ENCODE results near the gene IFITM2. TPM values are rescaled to one million over a fixed set of nuclear protein-coding genes. Genes with fewer than 3 reads are reported as not detected.

IFITM2 gene
- polyA plus RNA-seq, 1 of the 3 experiments (the other 2 are of a cell fraction) = 518 TPM

DNA sequence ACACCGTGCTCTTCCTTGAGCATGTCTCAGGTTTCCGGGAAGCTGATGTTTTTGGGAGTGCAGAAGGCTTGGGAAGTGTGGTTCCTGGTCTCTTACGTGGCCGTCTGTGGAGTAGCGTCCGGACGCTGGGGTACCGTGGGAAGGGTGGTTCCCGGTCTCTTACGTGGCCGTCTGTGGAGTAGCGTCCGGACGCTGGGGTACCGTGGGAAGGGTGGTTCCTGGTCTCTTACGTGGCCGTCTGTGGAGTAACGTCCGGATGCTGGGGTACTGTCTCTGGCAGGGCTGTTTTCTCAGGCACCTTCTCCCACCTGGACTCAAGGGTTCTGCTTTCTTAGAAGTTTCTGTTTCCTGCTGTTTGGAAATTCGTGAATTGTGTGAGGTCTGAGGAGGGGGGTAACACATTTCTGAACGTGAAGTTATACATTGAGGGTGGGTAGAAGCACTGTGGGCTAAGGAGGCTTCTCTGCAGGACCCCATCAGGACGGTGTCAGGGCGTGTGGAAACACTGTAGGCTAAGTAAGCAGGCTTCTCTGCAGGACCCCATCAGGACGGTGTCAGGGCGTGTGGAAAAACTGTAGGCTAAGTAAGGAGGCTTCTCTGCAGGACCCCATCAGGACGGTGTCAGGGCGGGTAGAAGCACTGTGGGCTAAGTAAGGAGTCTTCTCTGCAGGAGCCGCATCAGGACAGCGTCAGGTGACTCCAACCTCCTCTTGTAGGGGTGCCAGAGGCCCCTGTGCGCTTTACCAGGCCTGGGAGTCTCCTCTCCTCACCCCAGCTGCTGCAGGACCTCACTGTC lies 18.4 kb downstream of the IFITM2 start:
- Histone ChIP-seq H3K4me1 (ENCODE audit: control insufficient read depth in 1 of 2, insufficient read depth in 2 of 2, low read depth in 1 of 2, low read length in 1 of 2) (no peaks in the 10 kb centered on the region; a peak in 1 of 4 replicates), H3K79me2 (ENCODE audit: insufficient read depth) (no peaks in the 10 kb centered on the region), H3K27me3 (ENCODE audit: insufficient read depth) (no peaks in the 10 kb centered on the region), H3K27ac (ENCODE audit: low read depth in 2 of 2, low read length in 1 of 2) (no peak overlapping the region), H2AFZ (ENCODE audit: low read depth) (no peak overlapping the region), H3F3A (replicated peaks; ENCODE audit: insufficient read depth) (no peaks in the 10 kb centered on the region), H3K36me3 (replicated peaks in 1 of 2; ENCODE audit: control insufficient read depth in 1 of 2, insufficient read depth in 2 of 2, low read length in 1 of 2) (no peaks in the 10 kb centered on the region), H4K20me1 (ENCODE audit: insufficient read depth) (no peaks in the 10 kb centered on the region), H3K4me3 (ENCODE audit: low read depth in 2 of 2, low read length in 1 of 2) (no peak overlapping the region), H3K4me2 (no peak overlapping the region), H3K9me2 (no peaks in the 10 kb centered on the region), H3K9ac (no peak overlapping the region), H3K9me3 (no peaks in the 10 kb centered on the region)
- POLR2A ChIA-PET = no interaction called here
- CTCF ChIA-PET = interaction anchor here (1.3 kb wide), 1 partner anchor 21 kb away, joined by 4 read pairs; no protein-coding TSS in a partner anchor
- no peak for DNase-seq
- TF ChIP-seq TEAD4 (IDR thresholded peaks at IDR 0.05; ENCODE audit: borderline replicate concordance, insufficient read depth) = no peak
- TF ChIP-seq USF1 (IDR thresholded peaks at IDR 0.05; ENCODE audit: borderline replicate concordance, low read depth) = no peak
- no peak for TF ChIP-seq TAF1 (IDR thresholded peaks at IDR 0.05; ENCODE audit: borderline replicate concordance, low read depth, low read length)
- no peak for TF ChIP-seq MAX (IDR thresholded peaks at IDR 0.05; ENCODE audit: low read depth)
- TF ChIP-seq RXRA (IDR thresholded peaks at IDR 0.05; ENCODE audit: borderline replicate concordance, low read depth) = no peak
- TF ChIP-seq NFIC (IDR thresholded peaks at IDR 0.05; ENCODE audit: borderline replicate concordance) = no peak
- TF ChIP-seq IRF3 (IDR thresholded peaks at IDR 0.05; ENCODE audit: low read depth, low read length) = no peak
- no peak for TF ChIP-seq FOXM1 (IDR thresholded peaks at IDR 0.05; ENCODE audit: low read depth)
- no peak for TF ChIP-seq MEF2A (IDR thresholded peaks at IDR 0.05; ENCODE audit: borderline replicate concordance, low read depth)
- TF ChIP-seq RFX5 (IDR thresholded peaks at IDR 0.05; ENCODE audit: low read length) = no peak
- WGBS (ENCODE audit: low lambda C conversion rate) = 88% methylated on average over 26 of the region's 30 CpGs

DNA sequence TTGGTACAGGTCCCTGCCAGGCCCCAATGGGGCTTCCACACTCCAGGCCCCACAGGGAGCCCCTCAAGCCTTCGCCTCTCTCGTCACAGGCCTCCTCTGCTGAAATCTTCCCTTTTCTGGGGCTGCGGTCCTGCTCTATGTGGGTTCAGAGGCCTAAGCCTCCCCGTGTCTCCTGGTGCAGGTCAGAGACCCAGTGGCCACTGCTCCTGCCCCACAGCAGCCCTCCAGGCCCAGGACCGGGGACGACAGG lies 18.9 kb downstream of the IFITM2 start:
- H3K9me2 ChIP-seq = no peaks in the 10 kb centered on the region
- no peak overlapping the region for H2AFZ ChIP-seq (ENCODE audit: low read depth)
- H3K9me3 ChIP-seq = no peaks in the 10 kb centered on the region
- no peak overlapping the region for H3K9ac ChIP-seq
- H3K36me3 ChIP-seq (replicated peaks in 1 of 2; ENCODE audit: control insufficient read depth in 1 of 2, insufficient read depth in 2 of 2, low read length in 1 of 2) = no peaks in the 10 kb centered on the region
- peak; percentile 6 for DNase-seq
- TF ChIP-seq NRF1 (IDR thresholded peaks at IDR 0.05; ENCODE audit: low read depth, low read length) (no peak), MEF2A (IDR thresholded peaks at IDR 0.05; ENCODE audit: borderline replicate concordance, low read depth) (no peak), RXRA (IDR thresholded peaks at IDR 0.05; ENCODE audit: borderline replicate concordance, low read depth) (no peak), SIN3A (IDR thresholded peaks at IDR 0.05; ENCODE audit: borderline replicate concordance, low read depth, low read length) (no peak)
- no peaks in the 10 kb centered on the region for H4K20me1 ChIP-seq (ENCODE audit: insufficient read depth)
- H3K27me3 ChIP-seq (ENCODE audit: insufficient read depth) = no peaks in the 10 kb centered on the region
- WGBS (ENCODE audit: low lambda C conversion rate) = 82% methylated on average over 4 of the region's 6 CpGs
- H3K4me2 ChIP-seq = no peak overlapping the region
- POLR2A ChIA-PET = no interaction called here
- CTCF ChIA-PET = interaction anchor here (1.3 kb wide), 1 partner anchor 21 kb away, joined by 4 read pairs; no protein-coding TSS in a partner anchor
- no peak overlapping the region for H3K27ac ChIP-seq (ENCODE audit: low read depth in 2 of 2, low read length in 1 of 2)
- no peaks in the 10 kb centered on the region; a peak in 1 of 4 replicates for H3K4me1 ChIP-seq (ENCODE audit: control insufficient read depth in 1 of 2, insufficient read depth in 2 of 2, low read depth in 1 of 2, low read length in 1 of 2)
- H3K4me3 ChIP-seq (ENCODE audit: low read depth in 2 of 2, low read length in 1 of 2) = no peak overlapping the region
- H3K79me2 ChIP-seq (ENCODE audit: insufficient read depth) = no peaks in the 10 kb centered on the region
- no peaks in the 10 kb centered on the region for H3F3A ChIP-seq (replicated peaks; ENCODE audit: insufficient read depth)
